NCI-H1436 treated with DMSO at 0.1 percent for 48 hours (cell line): Measurements from ENCODE around the gene CSTB.

Source experiments
- DNase-seq: peaks from one replicate; lab custom pipeline; 2025; lab: John Stamatoyannopoulos, UW

Gene CSTB

GRCh38 chr21:43767498-43767983 is 8.6 kb downstream of the CSTB start:
- DNase-seq = no peak

GRCh38 chr21:43766734-43767497 is 9.2 kb downstream of the CSTB start:
- DNase-seq = no peak

GRCh38 chr21:43764576-43765495 is 11.3 kb downstream of the CSTB start:
- DNase-seq = no peak

- DNase-seq = no peak
These were observed 12.1 kb downstream of the CSTB start for GRCh38 chr21:43763901-43764523.

GRCh38 chr21:43762303-43763128 is 13.6 kb downstream of the CSTB start:
- DNase-seq = no peak

GRCh38 chr21:43761886-43762285 is 14.2 kb downstream of the CSTB start:
- no peak for DNase-seq

GRCh38 chr21:43760391-43760958 is 15.6 kb downstream of the CSTB start:
- DNase-seq = no peak

- DNase-seq = no peak
These were observed 16.5 kb downstream of the CSTB start for GRCh38 chr21:43759651-43760050.

GRCh38 chr21:43758811-43759210 is 17.3 kb downstream of the CSTB start:
- DNase-seq = no peak

- no peak for DNase-seq
These were observed 17.9 kb downstream of the CSTB start for GRCh38 chr21:43758111-43758641.

GRCh38 chr21:43757601-43758000 is 18.5 kb downstream of the CSTB start:
- DNase-seq = no peak

- no peak for DNase-seq
These were observed 20.1 kb downstream of the CSTB start for GRCh38 chr21:43755820-43756594.

GRCh38 chr21:43754948-43755781 is 20.9 kb downstream of the CSTB start:
- no peak for DNase-seq

- no peak for DNase-seq
These were observed 22.7 kb downstream of the CSTB start for GRCh38 chr21:43753439-43753799.

- no peak for DNase-seq
These were observed 23.2 kb downstream of the CSTB start for GRCh38 chr21:43752758-43753438.

GRCh38 chr21:43751955-43752591 is 24.0 kb downstream of the CSTB start:
- DNase-seq = no peak

GRCh38 chr21:43750339-43751033 is 25.6 kb downstream of the CSTB start:
- no peak for DNase-seq
